HG03520 (cell line): Measurements from ENCODE around the gene SFXN1.
A peak's percentile ranks its signal among the peaks of the same experiment; 100 is the strongest.
"Not testable (repeated sequence)": the region's sequence is repeated elsewhere in the genome, so short reads cannot be mapped to it uniquely, and the experiment has no call there.

Source experiments
- ATAC-seq: cut with Tn5 transposase; IDR thresholded peaks from one replicate; pipeline ENCODE4 v1.9.1; 2021; ENCODE audit warnings: mild to moderate bottlenecking, moderate library complexity; ENCODE audit not compliant: unreplicated experiment

Gene SFXN1

GRCh38 chr5:175478384-175479124, at the start of gene SFXN1:
Gene SFXN1, plus strand, starts transcription at chr5:175478560. Its CDS starts 13,544 bp downstream, at chr5:175492104.
- ATAC-seq: peak; percentile 86

- ATAC-seq: no peak
These were observed 43.6 kb upstream of the SFXN1 start for GRCh38 chr5:175434800-175435199.

- no peak for ATAC-seq
These were observed 42.0 kb upstream of the SFXN1 start for GRCh38 chr5:175436359-175436758.

- no peak for ATAC-seq
These were observed 40.0 kb upstream of the SFXN1 start for GRCh38 chr5:175438234-175438857.

GRCh38 chr5:175443514-175444059, 34.8 kb upstream of the SFXN1 start:
- ATAC-seq: no peak

- no peak for ATAC-seq
These were observed 34.1 kb upstream of the SFXN1 start, which contains the start of gene DRD1 for GRCh38 chr5:175444060-175444904. Gene DRD1, minus strand, starts transcription at chr5:175444182. Its CDS starts 1,083 bp downstream, at chr5:175443099.

GRCh38 chr5:175444905-175445456, 33.4 kb upstream of the SFXN1 start:
- ATAC-seq: no peak

GRCh38 chr5:175446378-175446777, 32.0 kb upstream of the SFXN1 start:
- not testable (repeated sequence) for ATAC-seq

GRCh38 chr5:175447571-175447970, 30.8 kb upstream of the SFXN1 start:
- ATAC-seq: no peak

GRCh38 chr5:175448276-175448675, 30.1 kb upstream of the SFXN1 start:
- no peak for ATAC-seq

GRCh38 chr5:175452166-175452565, 26.2 kb upstream of the SFXN1 start:
- no peak for ATAC-seq

GRCh38 chr5:175454338-175454737, 24.0 kb upstream of the SFXN1 start:
- not testable (repeated sequence) for ATAC-seq

- no peak for ATAC-seq
These were observed 22.1 kb upstream of the SFXN1 start for GRCh38 chr5:175456105-175456742.

- ATAC-seq: peak; percentile 95
These were observed 20.9 kb upstream of the SFXN1 start for GRCh38 chr5:175457466-175457865.

GRCh38 chr5:175460126-175460525, 18.2 kb upstream of the SFXN1 start:
- no peak for ATAC-seq

GRCh38 chr5:175460552-175460951, 17.8 kb upstream of the SFXN1 start:
- ATAC-seq: no peak

- ATAC-seq: no peak
These were observed 17.0 kb upstream of the SFXN1 start for GRCh38 chr5:175461370-175461769.

GRCh38 chr5:175463641-175464040, 14.7 kb upstream of the SFXN1 start:
- ATAC-seq: no peak

- peak; percentile 98 for ATAC-seq
These were observed 14.1 kb upstream of the SFXN1 start for GRCh38 chr5:175464074-175464941.

- no peak for ATAC-seq
These were observed 13.5 kb upstream of the SFXN1 start for GRCh38 chr5:175464942-175465233.
